Mucosa of rectum (tissue), 2 donors: ENCODE measurements around the gene TAF6.
"Not testable (repeated sequence)": the region's sequence is repeated elsewhere in the genome, so short reads cannot be mapped to it uniquely, and the experiment has no call there.

ENCODE experiments used
- H3K27ac ChIP-seq, 2 donors: one replicate each; pipeline ENCODE4 v1.7.0; 2013; ENCODE audit warnings: inconsistent platforms in 2 of 2, low read depth in 2 of 2, low read length in 2 of 2
- H3K27me3 ChIP-seq, 2 donors: one replicate each; pipeline ENCODE4 v1.7.0; 2013; ENCODE audit warnings: low read length in 2 of 2; ENCODE audit not compliant: control insufficient read depth in 2 of 2, insufficient read depth in 2 of 2
- H3K36me3 ChIP-seq, 2 donors: one replicate each; pipeline ENCODE4 v1.7.0; 2013; ENCODE audit warnings: low read length in 2 of 2; ENCODE audit not compliant: control insufficient read depth in 2 of 2, insufficient read depth in 2 of 2
- H3K4me1 ChIP-seq, 2 donors: one replicate each; pipeline ENCODE4 v1.7.0; 2013; ENCODE audit warnings: low read length in 2 of 2, mild to moderate bottlenecking in 1 of 2; ENCODE audit not compliant: control insufficient read depth in 2 of 2, insufficient read depth in 2 of 2
- H3K4me3 ChIP-seq, 2 donors: one replicate each; pipeline ENCODE4 v1.7.0; 2013; ENCODE audit warnings: low read length in 2 of 2
- H3K9ac ChIP-seq, 2 donors: one replicate each; pipeline ENCODE4 v1.7.0; 2013; ENCODE audit warnings: low read length in 2 of 2, low read depth in 1 of 2, mild to moderate bottlenecking in 1 of 2
- H3K9me3 ChIP-seq, 2 donors: one replicate each; pipeline ENCODE4 v1.7.0; 2013; ENCODE audit warnings: low read length in 2 of 2; ENCODE audit not compliant: control insufficient read depth in 2 of 2
- donor health status: healthy.
- donor health status: Normal muscosa, but diverticular disease.

TAF6 gene

DNA sequence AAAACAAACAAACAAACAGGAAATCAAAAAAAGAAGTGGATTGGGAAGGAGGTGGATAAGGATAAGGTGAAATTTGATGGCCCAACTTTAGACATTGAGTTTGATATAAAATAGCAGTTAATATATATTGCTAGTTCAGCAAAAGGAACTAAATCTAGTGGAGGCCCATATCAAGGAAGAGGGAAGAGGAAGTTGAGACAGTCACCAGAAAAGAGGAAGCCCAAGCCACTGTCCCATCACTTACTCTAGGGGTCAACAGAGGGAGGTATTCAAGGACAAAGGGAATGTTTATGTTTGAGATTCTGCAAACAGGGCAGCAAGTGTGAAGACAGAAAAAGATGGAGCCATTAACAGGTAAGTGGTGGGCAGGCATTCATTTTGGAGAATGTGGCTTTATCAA lies 33.2 kb upstream of the TAF6 start:
- peak overlapping the region in 1 of 2 donors; percentile 17 for H3K9ac ChIP-seq
- peak overlapping the region; percentile 10 to 96 for H3K27ac ChIP-seq
- no peaks in the 10 kb centered on the region for H3K27me3 ChIP-seq
- H3K4me3 ChIP-seq = no peak overlapping the region
- peaks cover 58 to 66% of the 10 kb centered on the region in 2 donors for H3K4me1 ChIP-seq
- no peaks in the 10 kb centered on the region for H3K9me3 ChIP-seq
- peaks cover 20% of the 10 kb centered on the region in 2 donors for H3K36me3 ChIP-seq

DNA sequence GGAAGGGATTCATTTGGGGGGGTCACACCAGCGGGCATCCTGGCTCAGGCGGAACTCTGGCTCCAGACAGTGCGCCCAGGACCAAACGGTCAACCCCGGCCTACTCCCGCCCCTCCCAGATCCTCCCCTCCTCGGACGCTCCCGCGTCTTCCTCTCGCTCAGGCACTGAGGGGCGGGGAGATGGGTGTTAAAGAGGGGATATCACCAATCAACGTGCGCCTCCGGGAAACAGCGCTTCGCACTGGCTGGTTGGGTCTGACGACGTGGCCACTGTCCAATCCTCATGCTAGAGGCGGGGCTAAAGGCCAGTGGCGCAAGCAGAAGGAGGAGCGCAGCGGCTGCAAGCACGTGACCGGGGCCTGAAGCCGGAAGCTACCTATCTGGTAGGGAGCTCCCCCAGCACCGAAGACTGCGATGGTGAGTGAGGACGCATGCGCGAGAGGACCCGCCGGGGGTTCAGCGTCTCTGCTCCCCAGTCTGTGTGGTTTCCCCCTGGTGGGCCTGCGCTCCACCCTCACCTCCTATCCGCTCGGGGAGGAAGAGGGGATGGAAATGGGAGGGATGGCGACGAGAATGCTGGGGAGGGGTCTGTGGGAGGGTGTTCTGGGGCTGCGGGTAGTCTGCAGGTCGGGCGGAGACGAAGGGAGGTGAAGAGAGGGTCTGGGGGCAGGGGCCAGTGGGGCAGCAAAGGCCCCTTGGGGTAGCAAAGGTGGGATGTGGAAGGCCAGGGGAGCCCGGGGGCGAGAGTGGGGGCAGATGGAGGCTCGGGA lies 29.6 kb upstream of the TAF6 start, which contains the start of gene LAMTOR4:
LAMTOR4 (plus strand) TSS at position 360 of the 770 bp plus-strand sequence; CDS start at position 415, 55 bp downstream.
- Histone ChIP-seq H3K4me3 (peak within 1 kb of the TSS; percentile 94 to 100), H3K27me3 (no peaks in the 10 kb centered on the region), H3K9me3 (no peaks in the 10 kb centered on the region), H3K36me3 (peaks cover 2 to 5% of the 10 kb centered on the region in 2 donors), H3K9ac (peak within 1 kb of the TSS; percentile 95 to 99), H3K4me1 (peaks cover 22 to 30% of the 10 kb centered on the region in 2 donors), H3K27ac (peak within 1 kb of the TSS; percentile 86 to 91)

DNA sequence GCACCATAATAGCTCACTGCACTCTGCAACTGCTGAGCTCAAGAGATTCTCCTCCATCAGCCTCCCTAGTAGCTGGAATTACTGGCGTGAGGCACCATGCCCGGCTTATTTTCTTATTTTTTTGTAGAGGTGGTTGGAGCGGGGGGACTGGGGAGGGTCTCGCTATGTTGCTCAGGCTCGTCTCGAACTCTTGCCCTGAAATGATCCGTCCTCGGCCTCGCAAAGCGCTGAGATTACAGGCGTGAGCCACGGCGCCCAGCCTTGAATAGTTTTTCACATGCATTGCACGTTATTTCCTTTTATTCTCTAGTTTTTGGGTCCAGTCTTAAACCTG lies 29.0 kb upstream of the TAF6 start:
- Histone ChIP-seq H3K9me3 (no peaks in the 10 kb centered on the region), H3K27ac (peak overlapping the region; percentile 77 to 90), H3K4me1 (peaks cover 17 to 25% of the 10 kb centered on the region in 2 donors), H3K27me3 (no peaks in the 10 kb centered on the region), H3K36me3 (peaks cover 0 to 5% of the 10 kb centered on the region in 2 donors), H3K4me3 (peak overlapping the region; percentile 94 to 100), H3K9ac (peak overlapping the region; percentile 77 to 99)

DNA sequence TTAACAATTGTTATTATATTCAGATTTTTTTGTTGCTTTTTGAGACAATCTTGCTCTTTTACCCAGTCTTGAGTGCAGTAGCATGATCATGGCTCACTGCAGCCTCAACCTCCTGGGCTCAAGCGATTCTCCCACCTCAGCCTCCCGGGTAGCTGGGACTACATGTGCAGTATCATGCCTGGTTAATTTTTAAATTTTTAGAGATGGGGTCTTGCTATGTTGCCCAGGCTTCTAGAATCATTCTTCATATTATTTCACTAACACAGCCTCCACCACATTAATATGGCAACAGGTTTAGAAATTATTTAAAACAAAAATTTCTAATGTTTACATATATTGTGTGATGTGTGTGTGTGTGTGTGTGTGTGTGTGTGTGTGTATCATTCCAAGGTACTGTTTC lies 28.1 kb upstream of the TAF6 start:
- H3K9ac ChIP-seq = no peak overlapping the region
- no peaks in the 10 kb centered on the region for H3K9me3 ChIP-seq
- no peak overlapping the region for H3K27ac ChIP-seq
- H3K4me1 ChIP-seq = peaks cover 19 to 20% of the 10 kb centered on the region in 2 donors
- no peak overlapping the region for H3K4me3 ChIP-seq
- peaks cover 0 to under 1% of the 10 kb centered on the region in 2 donors for H3K36me3 ChIP-seq
- H3K27me3 ChIP-seq = no peaks in the 10 kb centered on the region

DNA sequence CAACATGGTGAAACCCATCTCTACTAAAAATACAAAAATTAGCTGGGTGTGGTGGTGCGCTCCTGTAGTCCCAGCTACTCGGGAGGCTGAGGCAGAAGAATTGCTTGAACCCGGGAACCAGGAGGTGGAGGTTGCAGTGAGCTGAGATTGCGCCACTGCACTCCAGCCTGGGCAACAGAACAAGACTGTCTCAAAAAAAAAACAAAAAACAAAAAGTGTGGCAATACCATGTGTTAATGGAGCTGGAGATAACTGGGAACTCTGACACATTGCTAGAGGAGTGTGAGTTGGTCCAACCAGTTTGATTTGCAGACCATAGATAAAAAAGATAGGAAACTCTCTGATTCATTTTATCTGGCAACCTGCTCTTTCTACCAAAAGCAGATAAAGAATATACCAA lies 27.2 kb upstream of the TAF6 start:
- not testable (repeated sequence) for H3K36me3 ChIP-seq, H3K27me3 ChIP-seq, H3K9ac ChIP-seq, H3K9me3 ChIP-seq, H3K27ac ChIP-seq, H3K4me3 ChIP-seq
- peaks cover 15 to 19% of the 10 kb centered on the region in 2 donors for H3K4me1 ChIP-seq

DNA sequence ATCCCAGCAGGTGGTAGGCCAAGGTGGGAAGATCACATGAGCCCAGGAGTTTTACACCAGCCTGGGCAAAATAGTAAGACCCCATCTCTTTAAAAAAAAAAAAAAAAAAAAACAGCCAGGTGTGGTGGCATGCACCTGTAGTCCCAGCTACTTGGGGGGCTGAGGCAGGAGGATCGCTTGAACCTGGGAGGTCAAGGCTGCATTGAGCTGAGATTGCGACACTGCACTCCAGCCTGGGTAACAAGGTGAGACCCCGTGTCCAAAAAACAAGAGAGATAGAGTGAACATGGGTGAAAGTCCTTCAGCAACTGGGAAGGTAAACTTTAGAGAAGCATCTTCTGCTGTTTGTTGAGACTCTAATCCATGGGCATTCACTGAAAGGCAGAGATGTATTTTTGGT lies 23.3 kb upstream of the TAF6 start:
- Histone ChIP-seq H3K4me1 (peaks cover 15 to 18% of the 10 kb centered on the region in 2 donors), H3K36me3 (no peaks in the 10 kb centered on the region), H3K27me3 (no peaks in the 10 kb centered on the region), H3K4me3 (no peak overlapping the region), H3K9me3 (no peaks in the 10 kb centered on the region), H3K27ac (peak overlapping the region; percentile 59 to 92), H3K9ac (no peak overlapping the region)

DNA sequence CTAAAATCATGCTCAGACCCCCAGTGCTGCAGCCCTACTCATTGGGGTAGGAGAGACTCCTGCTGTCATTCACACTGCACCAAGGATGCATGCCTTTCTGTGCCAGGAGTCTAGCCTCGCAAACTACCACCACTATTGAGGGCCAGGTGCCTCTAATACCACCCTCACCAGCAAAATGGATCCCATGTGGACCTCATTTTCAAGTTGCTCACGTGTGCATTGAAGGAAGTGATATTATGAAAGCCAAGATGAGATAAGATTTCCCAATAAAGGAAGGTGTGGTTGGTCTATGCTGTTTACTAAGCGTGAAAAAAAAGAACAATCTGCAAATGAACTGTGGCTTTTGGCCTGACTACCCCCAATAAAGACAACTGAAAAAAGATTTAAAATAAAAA lies 22.4 kb upstream of the TAF6 start:
- Histone ChIP-seq H3K4me3 (no peak overlapping the region), H3K36me3 (no peaks in the 10 kb centered on the region), H3K9me3 (no peaks in the 10 kb centered on the region), H3K27ac (peak overlapping the region; percentile 84 to 92), H3K4me1 (peaks cover 15 to 18% of the 10 kb centered on the region in 2 donors), H3K27me3 (no peaks in the 10 kb centered on the region), H3K9ac (peak overlapping the region; percentile 26 to 34)

DNA sequence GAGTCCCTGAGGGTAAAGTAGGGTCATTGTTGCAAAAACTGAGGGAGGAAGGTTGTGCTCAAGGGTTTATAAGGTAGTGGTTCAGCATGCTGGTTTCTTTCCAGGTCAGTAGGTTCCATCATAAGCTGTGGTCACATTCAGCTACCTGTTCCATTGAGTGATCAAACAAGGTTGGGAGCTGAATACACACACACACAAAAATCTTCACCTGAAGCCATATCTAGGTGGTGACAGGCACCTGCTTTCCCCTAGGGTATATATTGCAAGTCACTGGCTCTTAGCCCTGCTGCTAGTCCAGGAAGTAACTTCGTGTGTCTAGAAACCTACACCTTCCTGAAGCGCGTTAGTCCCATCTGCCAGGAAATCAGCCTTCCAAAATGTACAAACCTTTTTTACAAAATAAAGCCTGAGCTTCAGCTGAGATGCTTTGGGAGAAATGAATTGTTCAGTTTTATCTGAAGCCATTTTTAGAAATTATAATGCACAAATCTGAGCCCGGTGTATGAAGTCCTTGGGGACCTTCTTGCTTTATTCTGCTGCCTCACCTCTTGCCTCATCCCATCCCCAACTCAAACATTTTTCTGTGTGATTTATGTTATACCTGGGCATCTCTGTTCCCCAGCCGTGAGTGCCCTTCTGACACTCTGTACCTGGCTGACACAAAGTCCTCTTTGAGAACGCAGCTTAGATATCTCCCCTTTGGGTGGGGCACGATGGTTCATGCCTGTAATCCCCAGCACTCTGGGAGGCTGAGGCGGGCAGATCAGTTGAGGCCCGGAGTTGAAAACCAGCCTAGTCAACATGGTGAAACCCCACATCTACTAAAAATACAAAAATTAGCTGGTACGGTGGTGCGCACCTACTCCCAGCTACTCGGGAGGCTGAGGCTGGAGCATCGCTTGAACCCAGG lies 18.9 kb upstream of the TAF6 start:
- H3K27me3 ChIP-seq = no peaks in the 10 kb centered on the region
- no peaks in the 10 kb centered on the region for H3K36me3 ChIP-seq
- no peak overlapping the region for H3K9ac ChIP-seq
- no peak overlapping the region for H3K4me3 ChIP-seq
- H3K9me3 ChIP-seq = no peaks in the 10 kb centered on the region
- H3K4me1 ChIP-seq = peaks cover 15 to 18% of the 10 kb centered on the region in 2 donors
- H3K27ac ChIP-seq = peak overlapping the region; percentile 34 to 46

DNA sequence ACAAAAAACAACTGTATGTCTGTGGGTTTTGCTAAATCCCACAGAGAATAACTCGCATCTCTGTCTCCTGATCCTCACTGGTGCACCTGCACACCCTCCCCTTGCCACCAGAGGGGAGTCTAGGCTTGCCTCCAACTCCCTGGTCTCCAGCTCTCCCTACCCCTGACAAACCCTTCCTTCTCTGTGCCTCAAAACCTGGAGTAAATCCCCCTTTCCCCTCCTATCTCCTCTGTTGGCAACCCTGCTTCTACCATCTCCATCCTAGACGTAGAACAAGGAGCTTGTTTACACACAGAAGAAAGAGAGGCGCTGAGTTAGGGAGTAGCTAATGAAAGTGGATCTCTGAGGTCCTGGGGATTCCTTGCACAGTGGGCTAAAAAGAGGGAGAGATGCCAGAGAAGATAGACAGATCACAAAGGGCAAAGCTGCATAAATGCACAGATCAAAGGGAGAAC lies 13.6 kb upstream of the TAF6 start:
- Histone ChIP-seq H3K9me3 (no peaks in the 10 kb centered on the region), H3K36me3 (no peaks in the 10 kb centered on the region), H3K4me1 (peaks cover 12 to 21% of the 10 kb centered on the region in 2 donors), H3K27me3 (no peaks in the 10 kb centered on the region), H3K9ac (no peak overlapping the region), H3K4me3 (no peak overlapping the region), H3K27ac (no peak overlapping the region)

DNA sequence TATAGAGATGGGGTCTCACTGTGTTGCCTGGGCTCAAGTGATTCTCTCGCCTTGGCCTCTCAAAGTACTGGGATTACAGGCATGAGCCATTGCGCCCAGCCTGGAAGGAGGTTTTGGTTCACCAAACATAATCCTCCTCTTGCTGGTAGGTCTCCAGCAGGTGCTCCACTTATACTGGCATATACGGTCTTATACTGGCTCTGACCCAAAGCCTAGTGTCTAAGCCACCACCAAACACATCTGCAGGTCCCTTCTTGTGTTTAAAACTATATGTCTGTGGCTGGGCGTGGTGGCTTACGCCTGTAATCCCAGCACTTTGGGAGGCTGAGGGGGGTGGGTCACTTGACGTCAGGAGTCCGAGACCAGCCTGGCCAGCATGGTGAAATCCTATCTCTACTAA lies 13.0 kb upstream of the TAF6 start:
- H3K4me3 ChIP-seq = no peak overlapping the region
- H3K4me1 ChIP-seq = peaks cover 15 to 22% of the 10 kb centered on the region in 2 donors
- H3K9me3 ChIP-seq = no peaks in the 10 kb centered on the region
- H3K27ac ChIP-seq = no peak overlapping the region
- H3K36me3 ChIP-seq = no peaks in the 10 kb centered on the region
- H3K27me3 ChIP-seq = no peaks in the 10 kb centered on the region
- no peak overlapping the region for H3K9ac ChIP-seq
